ENCODE results near the gene CLIC3. TPM values are rescaled to one million over a fixed set of nuclear protein-coding genes. Genes with fewer than 3 reads are reported as not detected.

Gene CLIC3
- total RNA-seq, 3 donors from 2014 or later (not counting 1 experiment from before 2014, with no cell fraction given): 144 to 286 (median 161) TPM

- no peak for ATAC-seq
- Mint-ChIP-seq H3K27me3 (ENCODE audit: low read depth in 2 of 2) (no peaks in the 10 kb centered on the region), H3K27ac (peak overlapping the region; percentile 92 to 96), H3K4me1 (peaks cover 32 to 70% of the 10 kb centered on the region in 2 donors), H3K36me3 (no peaks in the 10 kb centered on the region), H3K9me3 (no peaks in the 10 kb centered on the region), H3K4me3 (peak overlapping the region; percentile 88)
- Histone ChIP-seq H3K4me1 (ENCODE audit: control insufficient read depth, insufficient read depth, low read length) (peaks cover 74% of the 10 kb centered on the region), H3K4me3 (ENCODE audit: low read length) (no peak overlapping the region), H3K9me3 (ENCODE audit: control insufficient read depth, insufficient read depth, low read length) (no peaks in the 10 kb centered on the region), H3K27ac (ENCODE audit: low read length) (no peak overlapping the region), H3K27me3 (ENCODE audit: control insufficient read depth, insufficient read depth, low read length) (no peaks in the 10 kb centered on the region), H3K36me3 (ENCODE audit: control insufficient read depth, insufficient read depth, low read length) (peaks cover 16% of the 10 kb centered on the region)
- intact Hi-C loops (cut with micrococcal nuclease): no loop called here
- WGBS (ENCODE audit: insufficient coverage): 81% methylated on average over 54 of the region's 54 CpGs
- DNase-seq: no peak
- no peak for TF ChIP-seq CTCF (IDR thresholded peaks at IDR 0.05)
Measured at GRCh38 chr9:136994180-136994887, 2.0 kb downstream of the CLIC3 start.

GRCh38 chr9:136992819-136993369 is 3.5 kb downstream of the CLIC3 start:
- Mint-ChIP-seq H3K4me3 (peak overlapping the region; percentile 88), H3K27me3 (ENCODE audit: low read depth in 2 of 2) (peaks cover 0 to 2% of the 10 kb centered on the region in 2 donors), H3K4me1 (peaks cover 21 to 58% of the 10 kb centered on the region in 2 donors), H3K9me3 (no peaks in the 10 kb centered on the region), H3K27ac (peak overlapping the region; percentile 92 to 96), H3K36me3 (no peaks in the 10 kb centered on the region)
- ATAC-seq (no peak), DNase-seq (no peak)
- peak overlapping the region; percentile 96 for H3K27ac ChIP-seq (ENCODE audit: low read length)
- H3K4me3 ChIP-seq (ENCODE audit: low read length): peak overlapping the region; percentile 81
- TF ChIP-seq CTCF (IDR thresholded peaks at IDR 0.05): no peak
- intact Hi-C loops (cut with micrococcal nuclease): loop anchor here (1.0 to 2.0 kb wide), 3 partner anchors 15 to 111 kb away; no protein-coding TSS in a partner anchor
- H3K36me3 ChIP-seq (ENCODE audit: control insufficient read depth, insufficient read depth, low read length): peaks cover 16% of the 10 kb centered on the region
- H3K9me3 ChIP-seq (ENCODE audit: control insufficient read depth, insufficient read depth, low read length): no peaks in the 10 kb centered on the region
- 34% methylated on average over 18 of the region's 18 CpGs for WGBS (ENCODE audit: insufficient coverage)
- no peaks in the 10 kb centered on the region for H3K27me3 ChIP-seq (ENCODE audit: control insufficient read depth, insufficient read depth, low read length)
- H3K4me1 ChIP-seq (ENCODE audit: control insufficient read depth, insufficient read depth, low read length): peaks cover 60% of the 10 kb centered on the region

- H3K27me3 Mint-ChIP-seq (ENCODE audit: low read depth in 2 of 2): peaks cover 0 to 4% of the 10 kb centered on the region in 2 donors
Measured at GRCh38 chr9:136991993-136992818, 4.2 kb downstream of the CLIC3 start, which contains the start of gene PAXX. Gene PAXX, plus strand, starts transcription at chr9:136992422. Its CDS starts 22 bp downstream, at chr9:136992444.

More at GRCh38 chr9:136991993-136992818, 4.2 kb downstream of the CLIC3 start, which contains the start of gene PAXX:
- H3K4me1 ChIP-seq (ENCODE audit: control insufficient read depth, insufficient read depth, low read length): peaks cover 53% of the 10 kb centered on the region
- H3K9me3 ChIP-seq (ENCODE audit: control insufficient read depth, insufficient read depth, low read length): no peaks in the 10 kb centered on the region
- intact Hi-C loops (cut with micrococcal nuclease): loop anchor here (1.0 to 2.0 kb wide), 3 partner anchors 14 to 110 kb away; no protein-coding TSS in a partner anchor
- peak; percentile 75 to 91 (median 77) for ATAC-seq
- H3K4me3 Mint-ChIP-seq: peak within 1 kb of the TSS; percentile 88
- H3K4me3 ChIP-seq (ENCODE audit: low read length): peak within 1 kb of the TSS; percentile 81
- peaks cover 16% of the 10 kb centered on the region for H3K36me3 ChIP-seq (ENCODE audit: control insufficient read depth, insufficient read depth, low read length)
- H3K36me3 Mint-ChIP-seq: no peaks in the 10 kb centered on the region
- peak within 1 kb of the TSS; percentile 92 to 96 for H3K27ac Mint-ChIP-seq
- DNase-seq: peak; percentile 92 to 95
- WGBS (ENCODE audit: insufficient coverage): under 1% methylated on average over 90 of the region's 92 CpGs
- H3K27ac ChIP-seq (ENCODE audit: low read length): peak within 1 kb of the TSS; percentile 96
- peaks cover 15 to 52% of the 10 kb centered on the region in 2 donors for H3K4me1 Mint-ChIP-seq
- no peaks in the 10 kb centered on the region for H3K9me3 Mint-ChIP-seq
- peaks cover 2% of the 10 kb centered on the region for H3K27me3 ChIP-seq (ENCODE audit: control insufficient read depth, insufficient read depth, low read length)
- no peak for TF ChIP-seq CTCF (IDR thresholded peaks at IDR 0.05)
